Prostate gland (tissue), 2 donors: ENCODE results near the gene PLPP7. TPM values are rescaled to one million over a fixed set of nuclear protein-coding genes. Genes with fewer than 3 reads are reported as not detected.

ENCODE experiments used
- DNase-seq: peaks from one replicate; pipeline ENCODE4 v3.0.0-alpha.2; 2019; ENCODE audit warnings: low spot score
- H3K27ac ChIP-seq, 2 donors: fragments of 200-600 bp; sonication (generic); 2 replicates each; pipeline ENCODE4 v1.5.1; 2017 to 2019
- H3K27me3 ChIP-seq: fragments of 200-600 bp; sonication (generic); replicated peaks from 2 replicates; pipeline ENCODE4 v1.5.1; 2019; ENCODE audit not compliant: insufficient read depth
- H3K36me3 ChIP-seq, 2 donors: fragments of 200-600 bp; sonication (generic); 1 replicate in 1 of 2; 2 replicates in 1 of 2; pipeline versions ENCODE4 v1.5.1 to v1.8.1; 2017 to 2019
- H3K4me1 ChIP-seq: fragments of 200-600 bp; sonication (generic); replicated peaks from 2 replicates; pipeline ENCODE4 v1.5.1; 2019
- H3K4me3 ChIP-seq, 2 donors: fragments of 200-600 bp; sonication (generic); 2 replicates each; pipeline ENCODE4 v1.5.1; 2017 to 2019
- H3K9me3 ChIP-seq: fragments of 200-600 bp; sonication (generic); 2 replicates; pipeline ENCODE4 v1.5.1; 2017
- CTCF ChIP-seq, 4 experiments: fragments of 200-600 bp in 2 of 4; fragments of 450-650 bp in 2 of 4; sonication (generic) in 2 of 4; IDR thresholded peaks; 1 replicate in 3 of 4; 2 replicates in 1 of 4; pipeline ENCODE4 v1.5.1; 2016 to 2019; ENCODE audit warnings: antibody characterized with exemption in 4 of 4, mild to moderate bottlenecking in 2 of 4, moderate library complexity in 2 of 4
- POLR2A ChIP-seq: fragments of 450-650 bp; IDR thresholded peaks from one replicate; pipeline ENCODE4 v1.6.1; 2016; ENCODE audit warnings: antibody characterized with exemption, mild to moderate bottlenecking
- POLR2AphosphoS5 ChIP-seq: sonication (generic); formaldehyde crosslinking; IDR thresholded peaks from one replicate; pipeline ENCODE4 v1.6.1; 2017; ENCODE audit warnings: antibody characterized with exemption
- WGBS: methylation state at CpG from one replicate; pipeline ENCODE4 v1.1.5; 2018; 5-methylcytosine and 5-hydroxymethylcytosine counted together
- intact Hi-C: fragments of 100-400 bp; cut with DNase I; formaldehyde crosslinking; loops from one replicate; pipeline ENCODE4 v1.14.2; 2022
- total RNA-seq, 2 donors: library from RNA; depleted of rRNA; stranded (reverse); fragments of >200 nt; gene quantifications; one replicate each; pipeline ENCODE4 v1.1.0, GENCODE V29; 2016

PLPP7 gene
- total RNA-seq, 2 donors from 2014 or later = 2.0 to 32.5 TPM

GRCh38 chr9:131302244-131303075 lies 12.9 kb downstream of the PLPP7 start:
- Histone ChIP-seq H3K4me1 (no peaks in the 10 kb centered on the region), H3K9me3 (no peaks in the 10 kb centered on the region), H3K4me3 (no peak overlapping the region), H3K36me3 (no peaks in the 10 kb centered on the region), H3K27ac (no peak overlapping the region), H3K27me3 (no peaks in the 10 kb centered on the region)
- intact Hi-C loops = no loop called here
- 73% methylated on average over 16 of the region's 16 CpGs for WGBS
- no peak for TF ChIP-seq CTCF (IDR thresholded peaks at IDR 0.05)
- no peak for TF ChIP-seq POLR2A
- no peak for TF ChIP-seq POLR2AphosphoS5
- no peak for DNase-seq

- no peak overlapping the region for H3K4me3 ChIP-seq
- no peaks in the 10 kb centered on the region for H3K36me3 ChIP-seq
- H3K27ac ChIP-seq = no peak overlapping the region
- intact Hi-C loops = no loop called here
- 78% methylated on average over 11 of the region's 11 CpGs for WGBS
- TF ChIP-seq CTCF (IDR thresholded peaks at IDR 0.05) = no peak
- TF ChIP-seq POLR2AphosphoS5 = no peak
- TF ChIP-seq POLR2A = no peak
- no peaks in the 10 kb centered on the region for H3K9me3 ChIP-seq
- H3K27me3 ChIP-seq = no peaks in the 10 kb centered on the region
- no peaks in the 10 kb centered on the region for H3K4me1 ChIP-seq
- no peak for DNase-seq
These were observed 14.1 kb downstream of the PLPP7 start for GRCh38 chr9:131303381-131304321.

GRCh38 chr9:131304676-131305355 lies 15.3 kb downstream of the PLPP7 start:
- no peak for DNase-seq
- H3K9me3 ChIP-seq = no peaks in the 10 kb centered on the region
- intact Hi-C loops = no loop called here
- no peaks in the 10 kb centered on the region for H3K36me3 ChIP-seq
- H3K27me3 ChIP-seq = no peaks in the 10 kb centered on the region
- H3K27ac ChIP-seq = no peak overlapping the region
- no peaks in the 10 kb centered on the region for H3K4me1 ChIP-seq
- no peak overlapping the region for H3K4me3 ChIP-seq
- TF ChIP-seq CTCF (IDR thresholded peaks at IDR 0.05) = no peak
- TF ChIP-seq POLR2AphosphoS5 = no peak
- TF ChIP-seq POLR2A = no peak
- WGBS = 64% methylated on average over 19 of the region's 19 CpGs

GRCh38 chr9:131306397-131307004 lies 17.0 kb downstream of the PLPP7 start:
- intact Hi-C loops = no loop called here
- TF ChIP-seq POLR2AphosphoS5 = no peak
- TF ChIP-seq POLR2A = no peak
- TF ChIP-seq CTCF (IDR thresholded peaks at IDR 0.05) = no peak
- no peaks in the 10 kb centered on the region for H3K27me3 ChIP-seq
- H3K4me1 ChIP-seq = no peaks in the 10 kb centered on the region
- 89% methylated on average over 14 of the region's 14 CpGs for WGBS
- H3K4me3 ChIP-seq = no peak overlapping the region
- H3K27ac ChIP-seq = no peak overlapping the region
- no peaks in the 10 kb centered on the region for H3K9me3 ChIP-seq
- DNase-seq = no peak
- H3K36me3 ChIP-seq = no peaks in the 10 kb centered on the region
